ENCODE data around the gene FSHR.
A peak's percentile ranks its signal among the peaks of the same experiment; 100 is the strongest.

The FSHR gene

GRCh38 chr2:48954311-48954710, 200.0 kb downstream of the FSHR start:
- DNase-seq (ENCODE audit: low spot score), result no peak

- DNase-seq (ENCODE audit: low spot score), result no peak
These were observed 201.7 kb downstream of the FSHR start for GRCh38 chr2:48952614-48953013.

GRCh38 chr2:48952143-48952542, 202.2 kb downstream of the FSHR start:
- DNase-seq (ENCODE audit: low spot score), result no peak

GRCh38 chr2:48948400-48949125, 205.8 kb downstream of the FSHR start:
- DNase-seq (ENCODE audit: low spot score), result no peak

GRCh38 chr2:48946449-48947048, 207.8 kb downstream of the FSHR start:
- peak; percentile 70 for DNase-seq (ENCODE audit: low spot score)

- no peak for DNase-seq (ENCODE audit: low spot score)
These were observed 209.4 kb downstream of the FSHR start for GRCh38 chr2:48944956-48945355.

GRCh38 chr2:48943436-48943835, 210.9 kb downstream of the FSHR start:
- no peak for DNase-seq (ENCODE audit: low spot score)

GRCh38 chr2:48941908-48942307, 212.4 kb downstream of the FSHR start:
- DNase-seq (ENCODE audit: low spot score), result no peak

GRCh38 chr2:48941456-48941855, 212.9 kb downstream of the FSHR start:
- DNase-seq (ENCODE audit: low spot score), result no peak

GRCh38 chr2:48940606-48941005, 213.7 kb downstream of the FSHR start:
- no peak for DNase-seq (ENCODE audit: low spot score)

GRCh38 chr2:48939232-48939631, 215.1 kb downstream of the FSHR start:
- no peak for DNase-seq (ENCODE audit: low spot score)

GRCh38 chr2:48938231-48938630, 216.1 kb downstream of the FSHR start:
- DNase-seq (ENCODE audit: low spot score), result no peak

GRCh38 chr2:48934807-48935206, 219.5 kb downstream of the FSHR start:
- no peak for DNase-seq (ENCODE audit: low spot score)

GRCh38 chr2:48933828-48934497, 220.4 kb downstream of the FSHR start:
- DNase-seq (ENCODE audit: low spot score), result no peak

GRCh38 chr2:48932667-48933066, 221.6 kb downstream of the FSHR start:
- no peak for DNase-seq (ENCODE audit: low spot score)

- no peak for DNase-seq (ENCODE audit: low spot score)
These were observed 224.6 kb downstream of the FSHR start for GRCh38 chr2:48929571-48930301.

GRCh38 chr2:48927355-48927754, 227.0 kb downstream of the FSHR start:
- DNase-seq (ENCODE audit: low spot score), result no peak

- no peak for DNase-seq (ENCODE audit: low spot score)
These were observed 238.4 kb downstream of the FSHR start for GRCh38 chr2:48915884-48916283.

- no peak for DNase-seq (ENCODE audit: low spot score)
These were observed 239.1 kb downstream of the FSHR start for GRCh38 chr2:48915227-48915626.

- DNase-seq (ENCODE audit: low spot score), result no peak
These were observed 239.7 kb downstream of the FSHR start for GRCh38 chr2:48914477-48915089.
